ENCODE results near the gene TSPAN32. TPM values are rescaled to one million over a fixed set of nuclear protein-coding genes. Genes with fewer than 3 reads are reported as not detected.
"Not testable (repeated sequence)": the region's sequence is repeated elsewhere in the genome, so short reads cannot be mapped to it uniquely, and the experiment has no call there.

TSPAN32 gene
- total RNA-seq, 1 donor from 2014 or later = 0.23 TPM

DNA sequence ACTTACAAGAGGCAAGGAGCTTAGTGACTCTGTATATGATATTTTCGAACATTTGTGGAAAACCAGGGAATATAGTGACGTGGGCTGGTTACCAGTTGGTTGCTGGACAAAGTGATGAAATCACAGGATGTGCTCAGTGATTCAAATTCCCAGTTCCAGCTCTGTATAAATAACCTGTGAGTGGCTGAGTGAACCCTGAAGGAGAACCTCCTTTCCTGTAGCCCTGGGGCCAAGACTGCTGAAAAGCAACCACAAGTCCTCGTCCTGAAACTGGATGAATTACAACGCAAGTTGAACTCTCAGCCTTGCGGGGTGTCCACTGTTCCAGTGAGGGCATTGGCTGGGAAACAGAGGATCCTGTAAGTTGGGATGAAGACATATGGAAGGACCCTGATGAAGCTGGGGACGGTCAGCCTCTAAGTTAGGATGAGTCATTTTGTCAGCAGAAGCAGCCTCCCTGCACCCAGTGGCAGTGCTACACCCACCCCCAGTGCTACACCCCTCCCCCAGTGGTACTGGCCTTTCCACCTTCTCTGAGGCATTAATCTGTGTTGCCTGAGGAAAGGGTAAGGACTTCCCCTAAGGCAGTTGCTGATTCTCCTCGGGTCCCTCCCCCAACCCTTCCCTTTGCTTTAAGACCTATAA is 53.3 kb downstream of the TSPAN32 start:
- DNase-seq (ENCODE audit: low spot score) = no peak
- Mint-ChIP-seq H3K27ac (ENCODE audit: unreplicated experiment) (no peak overlapping the region), H3K27me3 (ENCODE audit: unreplicated experiment) (peaks cover 14% of the 10 kb centered on the region)

DNA sequence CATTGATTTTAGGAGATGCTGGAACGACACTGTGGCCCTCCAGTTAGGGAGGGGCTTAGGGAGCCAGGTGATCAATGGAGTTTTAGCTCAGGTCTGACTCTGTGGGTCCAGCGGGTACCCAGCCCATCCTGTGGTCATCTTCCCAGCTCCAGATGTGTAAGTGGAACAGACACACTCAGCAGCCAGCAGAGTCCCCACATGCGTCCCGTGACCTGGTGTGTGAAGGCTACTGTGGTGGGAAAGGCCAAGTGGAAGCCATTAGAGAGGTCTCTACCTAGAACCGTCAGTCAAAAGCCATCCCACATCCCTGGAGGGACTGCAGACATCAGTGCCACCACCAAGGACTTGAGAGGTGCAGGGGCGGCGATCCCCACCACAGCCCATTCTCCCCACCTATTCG is 55.4 kb downstream of the TSPAN32 start:
- no peaks in the 10 kb centered on the region for H3K9me3 Mint-ChIP-seq (ENCODE audit: unreplicated experiment)
- no peaks in the 10 kb centered on the region for H3K4me1 Mint-ChIP-seq (ENCODE audit: unreplicated experiment)
- H3K27me3 Mint-ChIP-seq (ENCODE audit: unreplicated experiment) = peaks cover 17% of the 10 kb centered on the region
- TF ChIP-seq, protein P1, sequence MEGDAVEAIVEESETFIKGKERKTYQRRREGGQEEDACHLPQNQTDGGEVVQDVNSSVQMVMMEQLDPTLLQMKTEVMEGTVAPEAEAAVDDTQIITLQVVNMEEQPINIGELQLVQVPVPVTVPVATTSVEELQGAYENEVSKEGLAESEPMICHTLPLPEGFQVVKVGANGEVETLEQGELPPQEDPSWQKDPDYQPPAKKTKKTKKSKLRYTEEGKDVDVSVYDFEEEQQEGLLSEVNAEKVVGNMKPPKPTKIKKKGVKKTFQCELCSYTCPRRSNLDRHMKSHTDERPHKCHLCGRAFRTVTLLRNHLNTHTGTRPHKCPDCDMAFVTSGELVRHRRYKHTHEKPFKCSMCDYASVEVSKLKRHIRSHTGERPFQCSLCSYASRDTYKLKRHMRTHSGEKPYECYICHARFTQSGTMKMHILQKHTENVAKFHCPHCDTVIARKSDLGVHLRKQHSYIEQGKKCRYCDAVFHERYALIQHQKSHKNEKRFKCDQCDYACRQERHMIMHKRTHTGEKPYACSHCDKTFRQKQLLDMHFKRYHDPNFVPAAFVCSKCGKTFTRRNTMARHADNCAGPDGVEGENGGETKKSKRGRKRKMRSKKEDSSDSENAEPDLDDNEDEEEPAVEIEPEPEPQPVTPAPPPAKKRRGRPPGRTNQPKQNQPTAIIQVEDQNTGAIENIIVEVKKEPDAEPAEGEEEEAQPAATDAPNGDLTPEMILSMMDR (IDR thresholded peaks at IDR 0.05; ENCODE audit: unreplicated experiment) = no peak
- DNase-seq (ENCODE audit: low spot score) = no peak
- no peak overlapping the region for H3K27ac Mint-ChIP-seq (ENCODE audit: unreplicated experiment)
- H3K4me3 Mint-ChIP-seq (ENCODE audit: unreplicated experiment) = no peak overlapping the region
- peaks cover 7% of the 10 kb centered on the region for H3K36me3 Mint-ChIP-seq (ENCODE audit: low read depth, unreplicated experiment)

More for the DNA sequence above, 53.3 kb downstream of the TSPAN32 start:
- Mint-ChIP-seq H3K36me3 (ENCODE audit: low read depth, unreplicated experiment) (peaks cover 14% of the 10 kb centered on the region), H3K4me1 (ENCODE audit: unreplicated experiment) (no peaks in the 10 kb centered on the region), H3K4me3 (ENCODE audit: unreplicated experiment) (no peak overlapping the region), H3K9me3 (ENCODE audit: unreplicated experiment) (peaks cover 3% of the 10 kb centered on the region)
- TF ChIP-seq, protein P1 (IDR thresholded peaks at IDR 0.05; ENCODE audit: unreplicated experiment) = no peak

DNA sequence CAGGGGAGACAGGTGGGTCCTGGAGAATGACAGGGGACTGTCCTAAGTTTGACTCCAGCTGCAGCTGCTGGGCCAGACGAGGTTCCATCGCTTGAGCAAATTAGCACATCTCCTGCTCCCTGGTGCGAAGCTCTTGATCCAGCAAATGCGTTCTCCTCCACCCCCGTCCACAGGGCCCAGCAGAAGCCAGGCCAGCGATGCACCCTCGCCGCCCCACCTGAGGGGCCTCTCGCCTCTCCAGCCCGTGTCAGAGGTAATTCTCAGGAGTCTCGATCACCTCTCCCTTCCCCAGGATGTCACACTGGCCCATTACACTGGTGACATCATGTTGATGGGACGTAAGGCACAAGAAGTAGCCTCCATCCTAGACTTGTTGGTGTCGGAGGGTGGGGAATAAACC is 55.8 kb downstream of the TSPAN32 start:
- peaks cover 17% of the 10 kb centered on the region for H3K27me3 Mint-ChIP-seq (ENCODE audit: unreplicated experiment)
- H3K27ac Mint-ChIP-seq (ENCODE audit: unreplicated experiment); H3K9me3 Mint-ChIP-seq (ENCODE audit: unreplicated experiment); DNase-seq (ENCODE audit: low spot score); H3K4me1 Mint-ChIP-seq (ENCODE audit: unreplicated experiment); H3K4me3 Mint-ChIP-seq (ENCODE audit: unreplicated experiment); H3K36me3 Mint-ChIP-seq (ENCODE audit: low read depth, unreplicated experiment): not testable (repeated sequence)

DNA sequence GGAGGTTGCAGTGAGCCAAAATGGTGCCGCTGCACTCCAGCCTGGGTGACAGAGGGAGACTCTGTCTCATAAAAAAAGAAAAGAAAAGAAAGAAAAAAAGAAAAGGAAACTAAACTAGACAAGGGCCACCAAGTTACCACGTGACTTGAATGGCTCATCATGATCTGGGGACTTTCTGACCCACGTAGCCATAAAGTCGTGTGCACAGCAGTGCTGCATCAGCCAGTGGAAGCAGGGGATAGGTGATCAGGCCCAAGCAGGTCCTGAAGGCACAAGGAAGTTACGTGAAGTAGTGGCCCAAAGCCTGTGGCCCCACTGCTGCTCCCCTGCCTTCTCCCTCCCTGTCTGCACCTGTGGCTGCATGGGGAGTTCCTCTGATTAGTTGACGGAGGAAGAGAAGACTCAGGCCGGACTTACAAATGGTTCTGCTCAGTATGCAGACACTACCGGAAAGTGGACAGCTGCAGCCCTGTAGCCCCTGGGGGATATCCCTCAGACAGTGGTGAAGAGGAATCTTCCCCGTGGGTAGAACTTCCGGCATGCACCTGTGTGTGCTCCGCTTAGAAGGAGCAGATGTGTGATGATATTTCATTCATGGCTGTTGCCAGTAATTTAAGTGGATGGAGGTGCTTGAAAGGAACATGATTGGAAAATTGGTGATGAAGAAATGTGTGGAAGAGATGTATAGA is 57.1 kb downstream of the TSPAN32 start:
- peaks cover 16% of the 10 kb centered on the region for H3K27me3 Mint-ChIP-seq (ENCODE audit: unreplicated experiment)
- no peaks in the 10 kb centered on the region for H3K9me3 Mint-ChIP-seq (ENCODE audit: unreplicated experiment)
- DNase-seq (ENCODE audit: low spot score) = no peak
- H3K27ac Mint-ChIP-seq (ENCODE audit: unreplicated experiment) = no peak overlapping the region
- peaks cover 8% of the 10 kb centered on the region for H3K36me3 Mint-ChIP-seq (ENCODE audit: low read depth, unreplicated experiment)
- TF ChIP-seq, protein P1 (IDR thresholded peaks at IDR 0.05; ENCODE audit: unreplicated experiment) = no peak
- peak overlapping the region; percentile 13 for H3K4me3 Mint-ChIP-seq (ENCODE audit: unreplicated experiment)
- no peaks in the 10 kb centered on the region for H3K4me1 Mint-ChIP-seq (ENCODE audit: unreplicated experiment)

DNA sequence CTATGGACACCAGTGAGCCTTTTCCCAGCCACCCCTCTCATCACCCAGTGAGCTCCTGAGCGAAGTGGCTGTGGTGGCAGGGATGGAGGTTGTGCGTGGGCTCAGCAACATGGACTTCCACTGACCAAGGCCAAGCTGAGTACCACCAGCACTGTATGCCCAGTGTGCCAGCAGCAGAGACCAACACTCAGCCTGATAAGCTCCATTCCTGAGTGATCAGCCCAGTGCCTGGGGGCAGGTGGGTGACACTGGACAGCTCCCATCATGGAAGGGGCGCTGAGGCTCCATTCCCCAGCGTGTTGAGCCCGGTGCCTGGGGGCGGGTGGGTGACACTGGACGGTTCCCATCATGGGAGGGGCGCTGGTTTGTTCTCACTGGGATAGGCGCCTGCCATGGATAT is 57.7 kb downstream of the TSPAN32 start:
- Mint-ChIP-seq H3K36me3 (ENCODE audit: low read depth, unreplicated experiment) (peaks cover 8% of the 10 kb centered on the region), H3K4me1 (ENCODE audit: unreplicated experiment) (no peaks in the 10 kb centered on the region), H3K9me3 (ENCODE audit: unreplicated experiment) (no peaks in the 10 kb centered on the region), H3K27me3 (ENCODE audit: unreplicated experiment) (peaks cover 16% of the 10 kb centered on the region), H3K27ac (ENCODE audit: unreplicated experiment) (no peak overlapping the region), H3K4me3 (ENCODE audit: unreplicated experiment) (no peak overlapping the region)
- TF ChIP-seq, protein P1 (IDR thresholded peaks at IDR 0.05; ENCODE audit: unreplicated experiment) = no peak
- DNase-seq (ENCODE audit: low spot score) = no peak

Measured in endothelial cell (in vitro differentiated cells).